Measurements from ENCODE around the gene B4GALNT2.

B4GALNT2 gene

GRCh38 chr17:49210158-49211029 is 77.8 kb downstream of the B4GALNT2 start, which contains the start of the genes ABI3 and GNGT2:
TSS of gene ABI3 (plus strand) at chr17:49210707. CDS start at chr17:49210725, 18 bp downstream.
TSS of gene GNGT2 (minus strand) at chr17:49210574. CDS start at chr17:49207422, 3,152 bp downstream.
- no peak for DNase-seq (ENCODE audit: low read depth)

GRCh38 chr17:49213399-49213798 is 80.8 kb downstream of the B4GALNT2 start:
- DNase-seq (ENCODE audit: low read depth) = no peak

GRCh38 chr17:49213847-49214246 is 81.3 kb downstream of the B4GALNT2 start:
- DNase-seq (ENCODE audit: low read depth) = no peak

- no peak for DNase-seq (ENCODE audit: low read depth)
Measured at GRCh38 chr17:49214676-49215360, 82.2 kb downstream of the B4GALNT2 start.

- DNase-seq (ENCODE audit: low read depth) = no peak
Measured at GRCh38 chr17:49216482-49216881, 83.9 kb downstream of the B4GALNT2 start.

- no peak for DNase-seq (ENCODE audit: low read depth)
Measured at GRCh38 chr17:49216953-49217650, 84.5 kb downstream of the B4GALNT2 start.

GRCh38 chr17:49217651-49218413 is 85.3 kb downstream of the B4GALNT2 start:
- DNase-seq (ENCODE audit: low read depth) = no peak

- no peak for DNase-seq (ENCODE audit: low read depth)
Measured at GRCh38 chr17:49218941-49219913, 86.7 kb downstream of the B4GALNT2 start.

- DNase-seq (ENCODE audit: low read depth) = no peak
Measured at GRCh38 chr17:49219987-49220386, 87.4 kb downstream of the B4GALNT2 start.

- no peak for DNase-seq (ENCODE audit: low read depth)
Measured at GRCh38 chr17:49223168-49223516, 90.6 kb downstream of the B4GALNT2 start.

GRCh38 chr17:49223517-49224197 is 91.1 kb downstream of the B4GALNT2 start:
- peak; percentile 56 for DNase-seq (ENCODE audit: low read depth)

GRCh38 chr17:49224198-49224996 is 91.8 kb downstream of the B4GALNT2 start:
- no peak for DNase-seq (ENCODE audit: low read depth)

GRCh38 chr17:49224997-49225337 is 92.4 kb downstream of the B4GALNT2 start:
- DNase-seq (ENCODE audit: low read depth) = no peak

GRCh38 chr17:49225554-49226236 is 93.1 kb downstream of the B4GALNT2 start:
- no peak for DNase-seq (ENCODE audit: low read depth)
